Heart right ventricle (tissue), 16 donors: Measurements from ENCODE around the gene ZNF677. TPM values are rescaled to one million over a fixed set of nuclear protein-coding genes. Genes with fewer than 3 reads are reported as not detected.
"Not testable (repeated sequence)": the region's sequence is repeated elsewhere in the genome, so short reads cannot be mapped to it uniquely, and the experiment has no call there.

Source experiments
- ATAC-seq, 8 donors: fragments of 200-7000 bp; cut with Tn5 transposase; one replicate each; pipeline ENCODE4 v1.9.1; 2020; ENCODE audit warnings: mild to moderate bottlenecking in 8 of 8, moderate library complexity in 8 of 8, moderate number of reproducible peaks in 1 of 8
- DNase-seq, 2 donors: peaks; one replicate each; pipeline ENCODE4 v3.0.0-alpha.2; 2020
- H3K27ac ChIP-seq, 10 donors: fragments of 200-600 bp; sonication (generic) in 2 of 10; one replicate each; pipeline versions ENCODE4 v1.5.0 to v1.8.0; 2020 to 2022; ENCODE audit warnings: mild to moderate bottlenecking in 3 of 10
- H3K27me3 ChIP-seq, 7 donors: fragments of 200-600 bp; one replicate each; pipeline ENCODE4 v1.8.0; 2021 to 2022; ENCODE audit warnings: mild to moderate bottlenecking in 2 of 7
- H3K36me3 ChIP-seq, 9 donors: fragments of 200-600 bp; sonication (generic) in 1 of 9; one replicate each; pipeline versions ENCODE4 v1.5.0 to v1.8.0; 2020 to 2022; ENCODE audit warnings: mild to moderate bottlenecking in 2 of 9
- H3K4me1 ChIP-seq, 9 donors: fragments of 200-600 bp; sonication (generic) in 1 of 9; one replicate each; pipeline versions ENCODE4 v1.5.0 to v1.8.0; 2020 to 2022; ENCODE audit warnings: mild to moderate bottlenecking in 4 of 9
- H3K4me3 ChIP-seq, 10 donors: fragments of 200-600 bp; sonication (generic) in 2 of 10; one replicate each; pipeline versions ENCODE4 v1.5.0 to v1.8.0; 2020 to 2022; ENCODE audit warnings: mild to moderate bottlenecking in 7 of 10, moderate library complexity in 2 of 10
- H3K9me3 ChIP-seq, 11 donors: fragments of 200-600 bp in 10 of 11; sonication (generic) in 2 of 11; one replicate each; pipeline versions ENCODE4 v1.5.0 to v1.8.0; 2013 to 2022; ENCODE audit warnings: mild to moderate bottlenecking in 2 of 11, control low read depth in 1 of 11, moderate library complexity in 1 of 11
- CTCF ChIP-seq, 9 donors: fragments of 200-600 bp; sonication (generic) in 2 of 9; IDR thresholded peaks; one replicate each; pipeline versions ENCODE4 v1.5.0 to v1.8.0; 2021 to 2022; ENCODE audit warnings: antibody characterized with exemption in 9 of 9, mild to moderate bottlenecking in 5 of 9, moderate library complexity in 1 of 9
- WGBS, 2 donors: extraction: QIAGEN DNeasy Blood & Tissue Kit; methylation state at CpG; one replicate each; pipeline ENCODE4 v1.1.7; 2013; ENCODE audit warnings: inconsistent platforms in 1 of 2; 5-methylcytosine and 5-hydroxymethylcytosine counted together
- intact Hi-C, 10 donors: fragments of 100-400 bp; cut with DNase I; formaldehyde crosslinking; loops; one replicate each; pipeline versions ENCODE4 v1.11.1 to v1.14.2; 2022
- long read RNA-seq, 3 donors: library from polyadenylated mRNA; unstranded; transcript quantifications; one replicate each; pipeline ENCODE4 v2.0.0, GENCODE V29; 2020 to 2021
- polyA plus RNA-seq, 2 donors: library from polyadenylated mRNA; stranded (reverse); fragments of 200-250 nt; gene quantifications; one replicate each; pipeline ENCODE4 v1.2.3, GENCODE V29; 2013
- total RNA-seq, 10 donors: library from RNA; stranded (reverse); fragmentation: NEBNext Ultra II Directional in 3 of 10; extraction: Animal tissue kit (Norgen Biotek cat#: 25700) in 3 of 10; gene quantifications; one replicate each; pipeline versions ENCODE4 v1.2.1 to v1.2.4, GENCODE V29; 2021 to 2023
- donor health status: Arrhythmogenic right ventricular cardiomyopathy.
- donor health status: ischemic (EF 13 %, LVEDD 7.1; RV severe dilation, severe dysfunction).
- donor health status: healthy with polysubstance abuse.
- donor health status: DM: no; HTN: yes; CAD: no.
- donor health status: DM: no; HTN: no; CAD: no.
- donor health status: ischemic (EF 25% LVEDD 6.9; RV normal size, moderate dysfunction).
- donor health status: ischemic (EF 25% LVEDD 5.7; RV mildly dilated, moderate dysfunction).
- donor health status: healthy.
- donor health status: DM: yes; HTN: yes; CAD: no.
- donor health status: Ischemic cardiomyopathy.
- donor health status: ischemic (EF 35%, LVEDD 5.7; RV mildly dilated, moderate dysfunction).
- donor health status: nonischemic (EF 11% LVEDD 7.7; RV severe dilation, severe dysfunction).
- donor health status: DM: yes; HTN: yes; CAD: no.
- donor health status: PGD.
- donor health status: ischemic (EF 29% LVEDD 5.4; RV normal size, mild dysfunction).
- donor health status: nonischemic (EF 23%, LVEDD 6.1; RV moderate dilation, normal function).

The ZNF677 gene
- total RNA-seq (10 to 100 TPM; 16.9 to 28.0 (median 22.5) TPM), polyA plus RNA-seq (10 to 100 TPM in 1 of 2 donors, 1 to 10 TPM in 1; 7.9 to 14.3 TPM)
- long read RNA-seq, donor 1, partial matches to known transcripts: 2 of 15 reads
- long read RNA-seq, donor 1, other reads (novel, unspliced or antisense): 3 of 15 reads
- long read RNA-seq, donor 2, partial matches to known transcripts: 1 of 8 reads
- long read RNA-seq, donor 2, other reads (novel, unspliced or antisense): 2 of 8 reads
- long read RNA-seq, donor 3, transcript ZNF677-209 (1 exons, 3,207 nt): major isoform, 5 of 20 reads
- long read RNA-seq, donor 3, partial matches to known transcripts: 1 of 20 reads
- long read RNA-seq, donor 3, other reads (novel, unspliced or antisense): 5 of 20 reads

GRCh38 chr19:53254411-53255341 lies at the start of gene ZNF677:
Gene ZNF677 (minus strand): TSS chr19:53254873. CDS start chr19:53251550, 3,323 bp downstream.
- Histone ChIP-seq H3K36me3 (peaks cover 0 to 37% (median 31%) of the 10 kb centered on the region in 9 donors), H3K4me1 (peaks cover 0 to 20% (median 14%) of the 10 kb centered on the region in 9 donors), H3K9me3 (peaks cover 0 to 78% (median 8%) of the 10 kb centered on the region in 11 donors), H3K4me3 (peak within 1 kb of the TSS; percentile 67 to 95 (median 87)), H3K27me3 (no peaks in the 10 kb centered on the region), H3K27ac (peak within 1 kb of the TSS; percentile 55 to 92 (median 85))
- ATAC-seq: peak; percentile 100
- intact Hi-C loops: loop anchor here in 6 of 10 donors (5.0 to 10.0 kb wide), 4 partner anchors 57 to 80 kb away; partner anchors contain the start of genes ZNF845 (in 2 of the 6) and ZNF665 (in 1 of the 6)
- TF ChIP-seq CTCF (IDR thresholded peaks at IDR 0.05): no peak
- WGBS, 2 donors: 1% methylated on average over 67 to 72 of the region's 72 CpGs
- peak; percentile 94 to 95 for DNase-seq

- ATAC-seq, DNase-seq, H3K4me3 ChIP-seq, intact Hi-C loops, H3K27ac ChIP-seq, H3K36me3 ChIP-seq, H3K4me1 ChIP-seq: not testable (repeated sequence)
- Histone ChIP-seq H3K9me3 (peaks cover 0 to 24% (median 0%) of the 10 kb centered on the region in 11 donors), H3K27me3 (peaks cover 0 to 28% (median 10%) of the 10 kb centered on the region in 7 donors)
- 36% methylated on average over 1 of the region's 8 CpGs; no CpG with 5 or more reads in 1 of the 2 donors for WGBS, 2 donors
These were observed 46.7 kb upstream of the ZNF677 start for GRCh38 chr19:53301341-53301740.

- H3K4me1 ChIP-seq: no peaks in the 10 kb centered on the region
- no peak overlapping the region for H3K27ac ChIP-seq
- H3K27me3 ChIP-seq: peaks cover 0 to 6% (median 0%) of the 10 kb centered on the region in 7 donors
- WGBS, 2 donors: 82 to 86% methylated on average over 7 of the region's 7 CpGs
- no peak overlapping the region for H3K4me3 ChIP-seq
- no peaks in the 10 kb centered on the region for H3K36me3 ChIP-seq
- DNase-seq: no peak
- peaks cover 0 to 82% (median 29%) of the 10 kb centered on the region in 11 donors for H3K9me3 ChIP-seq
- intact Hi-C loops: no loop called here
- TF ChIP-seq CTCF (IDR thresholded peaks at IDR 0.05): no peak
- no peak for ATAC-seq
These were observed 40.2 kb upstream of the ZNF677 start for GRCh38 chr19:53294786-53295441.

GRCh38 chr19:53290758-53291549 lies 36.3 kb upstream of the ZNF677 start:
- Histone ChIP-seq H3K36me3 (no peaks in the 10 kb centered on the region), H3K27ac (no peak overlapping the region), H3K27me3 (peaks cover 0 to 6% (median 0%) of the 10 kb centered on the region in 7 donors), H3K9me3 (peaks cover 0 to 77% (median 23%) of the 10 kb centered on the region in 11 donors), H3K4me3 (no peak overlapping the region), H3K4me1 (no peaks in the 10 kb centered on the region)
- WGBS, 2 donors: 89 to 90% methylated on average over 46 to 47 of the region's 47 CpGs
- DNase-seq (no peak), ATAC-seq (no peak)
- TF ChIP-seq CTCF (IDR thresholded peaks at IDR 0.05): no peak
- intact Hi-C loops: no loop called here
